ENCODE results near the gene TGFBRAP1.

- TF ChIP-seq CTCF (IDR thresholded peaks at IDR 0.05) (no peak), POLR2A (IDR thresholded peaks at IDR 0.05) (no peak)
Measured at GRCh38 chr2:105254531-105255210, 74.9 kb downstream of the TGFBRAP1 start.

Data from Peyer's patch (tissue), 4 donors.